Coronary artery (tissue), 2 donors: ENCODE data around the gene DYNC2I2.

ENCODE experiments used
- DNase-seq: peaks from one replicate; pipeline ENCODE4 v3.0.0-alpha.2; 2017; ENCODE audit warnings: low spot score
- H3K27ac ChIP-seq, 2 donors: fragments of 200-600 bp; sonication (generic); one replicate each; pipeline ENCODE4 v1.5.1; 2016 to 2019
- H3K4me3 ChIP-seq: fragments of 200-600 bp; sonication (generic); 2 replicates; pipeline ENCODE4 v1.5.1; 2016; ENCODE audit warnings: mild to moderate bottlenecking, moderate library complexity
- CTCF ChIP-seq: fragments of 200-600 bp; sonication (generic); IDR thresholded peaks from one replicate; pipeline ENCODE4 v1.5.1; 2019; ENCODE audit warnings: antibody characterized with exemption

DYNC2I2 gene

GRCh38 chr9:128689820-128690683 is 33.4 kb upstream of the DYNC2I2 start:
- no peak for TF ChIP-seq CTCF
- peak overlapping the region; percentile 46 to 97 for H3K27ac ChIP-seq
- DNase-seq, result no peak
- peak overlapping the region; percentile 93 for H3K4me3 ChIP-seq

- no peak for DNase-seq
- H3K4me3 ChIP-seq, result peak overlapping the region; percentile 93
- no peak for TF ChIP-seq CTCF
- peak overlapping the region; percentile 77 to 97 for H3K27ac ChIP-seq
Measured at GRCh38 chr9:128689293-128689774, 32.7 kb upstream of the DYNC2I2 start.

- TF ChIP-seq CTCF, result no peak
- peak; percentile 91 for DNase-seq
Measured at GRCh38 chr9:128688501-128689292, 32.0 kb upstream of the DYNC2I2 start, which contains the start of gene SET. SET (plus strand) TSS chr9:128689222; CDS start chr9:128689583, 361 bp downstream.

GRCh38 chr9:128687453-128687852 is 30.8 kb upstream of the DYNC2I2 start:
- H3K27ac ChIP-seq, result no peak overlapping the region
- no peak for DNase-seq
- TF ChIP-seq CTCF, result no peak
- no peak overlapping the region for H3K4me3 ChIP-seq

More at GRCh38 chr9:128688501-128689292, 32.0 kb upstream of the DYNC2I2 start, which contains the start of gene SET:
- Histone ChIP-seq H3K4me3 (peak within 1 kb of the TSS; percentile 93), H3K27ac (peak within 1 kb of the TSS; percentile 77 to 97)

- Histone ChIP-seq H3K4me3 (no peak overlapping the region), H3K27ac (peak overlapping the region in 1 of 2 donors; percentile 17)
- TF ChIP-seq CTCF, result no peak
- DNase-seq, result no peak
Measured at GRCh38 chr9:128685636-128686489, 29.2 kb upstream of the DYNC2I2 start.

GRCh38 chr9:128684325-128685199 is 27.9 kb upstream of the DYNC2I2 start:
- H3K27ac ChIP-seq, result peak overlapping the region in 1 of 2 donors; percentile 79
- H3K4me3 ChIP-seq, result peak overlapping the region; percentile 70
- no peak for DNase-seq
- TF ChIP-seq CTCF, result no peak
